Activated CD4-positive, alpha-beta T cell treated with anti-CD3 and anti-CD28 coated beads, Interleukin-2, amount 10 ng/mL, durations not matched to agents 7 days and 5 days (primary cell): ENCODE results near the gene SMG5. TPM values are rescaled to one million over a fixed set of nuclear protein-coding genes. Genes with fewer than 3 reads are reported as not detected.

Source experiments
- CTCF ChIA-PET: fragments of 350-600 bp; sonication (Branson Sonifier 250); formaldehyde crosslinking; loops from one replicate; lab custom pipeline; 2021; ENCODE audit warnings: antibody characterized with exemption; lab: Charles Lee
- POLR2A ChIA-PET: fragments of 350-600 bp; sonication (Branson Sonifier 250); formaldehyde crosslinking; loops from one replicate; lab custom pipeline; 2021; ENCODE audit warnings: antibody characterized with exemption; lab: Charles Lee
- DNase-seq: peaks from one replicate; pipeline ENCODE4 v3.0.0-alpha.2; 2020
- H3K27ac Mint-ChIP-seq: one replicate; pipeline ENCODE4 v1.8.0; 2021; ENCODE audit warnings: mild to moderate bottlenecking, moderate library complexity, mixed read lengths
- H3K27me3 Mint-ChIP-seq: one replicate; pipeline ENCODE4 v1.8.0; 2021; ENCODE audit warnings: mixed read lengths
- H3K36me3 Mint-ChIP-seq: one replicate; pipeline ENCODE4 v1.8.0; 2021; ENCODE audit warnings: low read depth, mixed read lengths
- H3K4me1 Mint-ChIP-seq: one replicate; pipeline ENCODE4 v1.8.0; 2021; ENCODE audit warnings: mixed read lengths
- H3K4me3 Mint-ChIP-seq: one replicate; pipeline ENCODE4 v1.8.0; 2021; ENCODE audit warnings: mild to moderate bottlenecking, moderate library complexity, mixed read lengths
- H3K9me3 Mint-ChIP-seq: one replicate; pipeline ENCODE4 v1.8.0; 2021; ENCODE audit warnings: mixed read lengths
- total RNA-seq, 2 experiments: library from RNA; stranded (reverse); gene quantifications; one replicate each; pipeline ENCODE4 v1.2.3, GENCODE V29; 2021

The SMG5 gene
- total RNA-seq, 2 experiments from 2014 or later, result 68.0 to 68.1 TPM

- CTCF ChIA-PET, result interaction anchor here (0.7 to 1.3 kb wide), 3 partner anchors 45 to 593 kb away, joined by 3 read pairs; no protein-coding TSS in a partner anchor
- Mint-ChIP-seq H3K36me3 (peaks cover 58% of the 10 kb centered on the region), H3K4me1 (peaks cover 18% of the 10 kb centered on the region), H3K9me3 (no peaks in the 10 kb centered on the region), H3K27ac (no peak overlapping the region), H3K27me3 (no peaks in the 10 kb centered on the region), H3K4me3 (no peak overlapping the region)
- DNase-seq, result no peak
- POLR2A ChIA-PET, result interaction anchor here (0.6 kb wide), 1 partner anchor 36 kb away, joined by 3 read pairs; no protein-coding TSS in a partner anchor
Measured at GRCh38 chr1:156276966-156277381, 5.7 kb downstream of the SMG5 start.

GRCh38 chr1:156276532-156276931 is 6.1 kb downstream of the SMG5 start:
- no peak for DNase-seq
- POLR2A ChIA-PET, result no interaction called here
- Mint-ChIP-seq H3K9me3 (no peaks in the 10 kb centered on the region), H3K27me3 (no peaks in the 10 kb centered on the region), H3K36me3 (peaks cover 62% of the 10 kb centered on the region), H3K4me1 (peaks cover 16% of the 10 kb centered on the region), H3K4me3 (no peak overlapping the region), H3K27ac (no peak overlapping the region)
- CTCF ChIA-PET, result interaction anchor here (1.2 to 1.3 kb wide), 2 partner anchors 46 to 63 kb away, joined by 3 to 4 read pairs; partner anchors contain the start of gene PMF1

DNA sequence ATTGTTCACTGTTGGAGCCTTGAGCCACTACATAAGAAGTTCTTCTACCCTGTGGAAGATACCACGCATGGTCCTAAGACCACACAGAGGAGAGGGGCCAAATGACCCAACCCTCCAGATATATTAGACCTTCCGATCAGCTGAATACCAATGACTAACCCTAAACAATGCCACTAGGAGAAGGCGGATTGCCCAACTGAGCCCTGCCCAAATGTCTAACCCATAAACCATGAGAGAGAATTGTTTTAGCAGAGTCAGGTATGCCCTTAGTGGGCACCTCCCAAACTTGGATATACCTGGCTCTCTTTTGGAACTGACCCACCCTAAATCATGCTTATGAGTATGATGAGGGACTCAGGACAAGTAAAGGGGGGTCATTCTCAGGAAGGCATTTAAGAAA is 12.3 kb downstream of the SMG5 start:
- Mint-ChIP-seq H3K27ac (no peak overlapping the region), H3K4me3 (no peak overlapping the region), H3K4me1 (no peaks in the 10 kb centered on the region), H3K27me3 (no peaks in the 10 kb centered on the region), H3K36me3 (peaks cover 64% of the 10 kb centered on the region), H3K9me3 (no peaks in the 10 kb centered on the region)
- ChIA-PET POLR2A (no interaction called here), CTCF (interaction anchor here (0.6 to 4.2 kb wide), 5 partner anchors 8 to 100 kb away, joined by 3 to 21 read pairs (median 4); partner anchors contain the start of genes SMG5 and TMEM79)
- no peak for DNase-seq

DNA sequence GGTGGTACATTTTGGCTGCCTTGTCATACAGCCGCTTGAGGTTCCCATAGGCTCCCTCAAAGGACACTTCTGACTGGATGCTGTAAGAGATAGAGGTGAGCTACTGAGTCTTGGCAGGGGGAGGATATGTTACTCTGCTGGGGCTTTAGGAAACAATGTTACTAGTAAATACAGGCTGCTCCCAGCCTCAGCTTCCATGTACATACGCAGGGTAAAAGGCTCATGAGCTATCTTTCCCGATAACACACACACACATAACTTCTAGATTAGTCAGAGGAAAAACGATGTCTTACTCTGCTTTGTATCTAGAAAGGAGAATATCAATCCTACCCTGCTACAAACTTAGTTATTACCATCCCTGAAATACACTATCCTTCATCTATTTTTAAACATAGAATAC is 14.3 kb downstream of the SMG5 start:
- H3K4me1 Mint-ChIP-seq, result no peaks in the 10 kb centered on the region
- peak overlapping the region; percentile 31 for H3K27ac Mint-ChIP-seq
- DNase-seq, result no peak
- POLR2A ChIA-PET, result no interaction called here
- peaks cover 63% of the 10 kb centered on the region for H3K36me3 Mint-ChIP-seq
- no peaks in the 10 kb centered on the region for H3K27me3 Mint-ChIP-seq
- H3K4me3 Mint-ChIP-seq, result no peak overlapping the region
- no peaks in the 10 kb centered on the region for H3K9me3 Mint-ChIP-seq
- CTCF ChIA-PET, result interaction anchor here (0.7 kb wide), 1 partner anchor 181 kb away, joined by 3 read pairs; no protein-coding TSS in a partner anchor

- no peaks in the 10 kb centered on the region for H3K9me3 Mint-ChIP-seq
- CTCF ChIA-PET, result no interaction called here
- no peak overlapping the region for H3K4me3 Mint-ChIP-seq
- H3K4me1 Mint-ChIP-seq, result no peaks in the 10 kb centered on the region
- no peak for DNase-seq
- POLR2A ChIA-PET, result no interaction called here
- peaks cover 59% of the 10 kb centered on the region for H3K36me3 Mint-ChIP-seq
- no peak overlapping the region for H3K27ac Mint-ChIP-seq
- no peaks in the 10 kb centered on the region for H3K27me3 Mint-ChIP-seq
Measured at GRCh38 chr1:156266051-156266450, 16.6 kb downstream of the SMG5 start.

- Mint-ChIP-seq H3K4me3 (no peak overlapping the region), H3K9me3 (no peaks in the 10 kb centered on the region), H3K27ac (no peak overlapping the region), H3K36me3 (peaks cover 69% of the 10 kb centered on the region), H3K4me1 (no peaks in the 10 kb centered on the region), H3K27me3 (no peaks in the 10 kb centered on the region)
- CTCF ChIA-PET, result interaction anchor here (0.5 to 1.2 kb wide), 3 partner anchors 10 to 38 kb away, joined by 3 to 4 read pairs (median 3); no protein-coding TSS in a partner anchor
- POLR2A ChIA-PET, result no interaction called here
- DNase-seq, result no peak
Measured at GRCh38 chr1:156263288-156263655, 19.4 kb downstream of the SMG5 start.

GRCh38 chr1:156262461-156263287 is 20.0 kb downstream of the SMG5 start:
- POLR2A ChIA-PET, result no interaction called here
- no peak for DNase-seq
- no peaks in the 10 kb centered on the region for H3K27me3 Mint-ChIP-seq
- H3K4me1 Mint-ChIP-seq, result peaks cover 6% of the 10 kb centered on the region
- CTCF ChIA-PET, result interaction anchor here (0.5 to 1.5 kb wide), 4 partner anchors 11 to 38 kb away, joined by 3 to 5 read pairs (median 4); no protein-coding TSS in a partner anchor
- no peak overlapping the region for H3K27ac Mint-ChIP-seq
- H3K9me3 Mint-ChIP-seq, result no peaks in the 10 kb centered on the region
- H3K36me3 Mint-ChIP-seq, result peaks cover 67% of the 10 kb centered on the region
- H3K4me3 Mint-ChIP-seq, result no peak overlapping the region

GRCh38 chr1:156260896-156261295 is 21.7 kb downstream of the SMG5 start:
- Mint-ChIP-seq H3K4me1 (peaks cover 14% of the 10 kb centered on the region), H3K27me3 (no peaks in the 10 kb centered on the region), H3K4me3 (no peak overlapping the region), H3K36me3 (peaks cover 66% of the 10 kb centered on the region), H3K27ac (no peak overlapping the region), H3K9me3 (no peaks in the 10 kb centered on the region)
- ChIA-PET CTCF (interaction anchor here (1.2 to 1.5 kb wide), 3 partner anchors 10 to 125 kb away, joined by 3 to 5 read pairs (median 4); no protein-coding TSS in a partner anchor), POLR2A (no interaction called here)
- DNase-seq, result no peak

DNA sequence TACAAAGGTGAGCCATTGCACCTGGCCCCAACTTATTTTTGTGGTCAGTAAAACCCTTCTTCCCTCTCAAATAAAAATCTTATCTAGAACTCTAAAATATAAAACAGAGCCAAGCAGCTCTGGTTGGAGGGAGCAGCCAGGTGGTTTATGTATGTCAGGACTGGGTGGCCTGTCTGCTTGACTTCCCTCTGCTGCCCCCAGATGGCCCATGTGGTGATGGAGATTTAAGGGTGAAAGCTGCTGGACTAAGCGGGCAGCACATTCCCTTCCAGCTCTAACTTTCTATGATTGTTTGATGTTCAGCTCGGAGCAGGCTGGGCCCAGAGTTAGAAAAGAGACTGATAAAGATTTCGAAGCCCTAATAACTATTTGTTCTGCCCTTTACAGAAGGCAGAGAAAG is 22.8 kb downstream of the SMG5 start:
- peaks cover 14% of the 10 kb centered on the region for H3K4me1 Mint-ChIP-seq
- DNase-seq, result no peak
- no peaks in the 10 kb centered on the region for H3K27me3 Mint-ChIP-seq
- H3K36me3 Mint-ChIP-seq, result peaks cover 58% of the 10 kb centered on the region
- H3K9me3 Mint-ChIP-seq, result no peaks in the 10 kb centered on the region
- H3K27ac Mint-ChIP-seq, result peak overlapping the region; percentile 20
- ChIA-PET POLR2A (no interaction called here), CTCF (interaction anchor here (0.9 to 1.8 kb wide), 6 partner anchors 8 to 124 kb away, joined by 3 to 8 read pairs (median 4); partner anchors contain the start of gene GLMP)
- H3K4me3 Mint-ChIP-seq, result no peak overlapping the region

GRCh38 chr1:156258859-156259258 is 23.8 kb downstream of the SMG5 start:
- no peak overlapping the region for H3K27ac Mint-ChIP-seq
- H3K27me3 Mint-ChIP-seq, result no peaks in the 10 kb centered on the region
- no peak overlapping the region for H3K4me3 Mint-ChIP-seq
- ChIA-PET POLR2A (no interaction called here), CTCF (interaction anchor here (1.3 to 1.8 kb wide), 2 partner anchors 13 to 34 kb away, joined by 4 to 8 read pairs; no protein-coding TSS in a partner anchor)
- no peak for DNase-seq
- H3K9me3 Mint-ChIP-seq, result no peaks in the 10 kb centered on the region
- H3K4me1 Mint-ChIP-seq, result peaks cover 14% of the 10 kb centered on the region
- H3K36me3 Mint-ChIP-seq, result peaks cover 55% of the 10 kb centered on the region

DNA sequence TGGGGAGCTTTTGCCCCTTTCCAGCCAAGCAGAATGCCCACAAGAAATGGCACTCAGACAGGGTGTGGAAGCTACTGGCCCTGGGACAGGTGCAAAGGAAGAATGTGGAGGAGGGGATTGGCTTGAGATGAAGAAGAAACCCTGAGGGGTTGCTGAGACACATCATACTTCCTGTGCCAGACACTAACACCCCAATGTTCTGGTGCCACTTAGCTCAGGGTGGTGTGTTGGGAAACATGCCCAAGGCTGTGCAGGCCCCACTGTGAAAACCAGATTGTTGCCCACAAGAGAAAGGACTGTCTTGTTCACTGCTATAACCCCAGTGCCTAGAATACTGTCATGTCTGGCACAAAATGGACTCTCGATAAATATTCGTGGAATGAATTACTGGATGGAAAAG is 24.9 kb downstream of the SMG5 start:
- POLR2A ChIA-PET, result no interaction called here
- H3K4me1 Mint-ChIP-seq, result peaks cover 14% of the 10 kb centered on the region
- CTCF ChIA-PET, result interaction anchor here (1.3 kb wide), 1 partner anchor 33 kb away, joined by 3 read pairs; no protein-coding TSS in a partner anchor
- no peak for DNase-seq
- H3K9me3 Mint-ChIP-seq, result no peaks in the 10 kb centered on the region
- peaks cover 55% of the 10 kb centered on the region for H3K36me3 Mint-ChIP-seq
- no peak overlapping the region for H3K4me3 Mint-ChIP-seq
- H3K27ac Mint-ChIP-seq, result no peak overlapping the region
- H3K27me3 Mint-ChIP-seq, result no peaks in the 10 kb centered on the region

GRCh38 chr1:156253634-156254033 is 29.0 kb downstream of the SMG5 start:
- no peaks in the 10 kb centered on the region for H3K27me3 Mint-ChIP-seq
- H3K4me1 Mint-ChIP-seq, result peaks cover 31% of the 10 kb centered on the region
- peaks cover 49% of the 10 kb centered on the region for H3K36me3 Mint-ChIP-seq
- POLR2A ChIA-PET, result no interaction called here
- no peak overlapping the region for H3K27ac Mint-ChIP-seq
- no peak overlapping the region for H3K4me3 Mint-ChIP-seq
- DNase-seq, result no peak
- CTCF ChIA-PET, result interaction anchor here (0.7 to 1.6 kb wide), 2 partner anchors 15 to 26 kb away, joined by 3 read pairs; no protein-coding TSS in a partner anchor
- H3K9me3 Mint-ChIP-seq, result no peaks in the 10 kb centered on the region

DNA sequence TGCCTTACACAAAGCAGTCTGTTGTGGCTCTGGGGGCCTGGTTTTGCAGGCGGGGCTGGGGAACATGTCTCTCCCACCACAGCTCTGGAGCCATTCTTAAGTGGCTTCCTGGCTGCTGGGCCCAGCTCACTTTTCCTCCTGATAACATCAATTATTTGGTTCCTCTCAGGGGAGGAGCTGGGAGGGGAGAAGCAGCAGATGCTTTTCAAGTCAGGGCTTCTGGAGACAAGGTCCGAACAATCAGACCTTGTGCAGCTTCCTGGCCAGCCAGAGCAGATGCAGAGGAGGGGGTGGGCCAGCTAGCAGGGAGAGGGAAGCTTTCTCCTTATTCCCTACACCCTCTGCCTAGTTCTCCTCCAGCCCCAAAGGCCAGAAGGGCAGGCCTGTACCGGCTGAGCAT is 31.1 kb downstream of the SMG5 start:
- Mint-ChIP-seq H3K36me3 (peaks cover 33% of the 10 kb centered on the region), H3K27me3 (no peaks in the 10 kb centered on the region), H3K4me3 (no peak overlapping the region), H3K27ac (peak overlapping the region; percentile 46), H3K4me1 (peaks cover 19% of the 10 kb centered on the region), H3K9me3 (no peaks in the 10 kb centered on the region)
- DNase-seq, result no peak
- POLR2A ChIA-PET, result no interaction called here
- CTCF ChIA-PET, result interaction anchor here (0.9 to 1.7 kb wide), 8 partner anchors 8 to 155 kb away, joined by 3 to 10 read pairs (median 5); no protein-coding TSS in a partner anchor
